Activated CD4-positive, alpha-beta T cell treated with anti-CD3 and anti-CD28 coated beads, Interleukin-2, amount 10 ng/mL, durations not matched to agents 7 days and 5 days (primary cell): ENCODE results near the gene MTAP. TPM values are rescaled to one million over a fixed set of nuclear protein-coding genes. Genes with fewer than 3 reads are reported as not detected.

Experiments used
- CTCF ChIA-PET: fragments of 350-600 bp; sonication (Branson Sonifier 250); formaldehyde crosslinking; loops from one replicate; lab custom pipeline; 2021; ENCODE audit warnings: antibody characterized with exemption; lab: Charles Lee
- POLR2A ChIA-PET: fragments of 350-600 bp; sonication (Branson Sonifier 250); formaldehyde crosslinking; loops from one replicate; lab custom pipeline; 2021; ENCODE audit warnings: antibody characterized with exemption; lab: Charles Lee
- DNase-seq: peaks from one replicate; pipeline ENCODE4 v3.0.0-alpha.2; 2020
- H3K27ac Mint-ChIP-seq: one replicate; pipeline ENCODE4 v1.8.0; 2021; ENCODE audit warnings: mild to moderate bottlenecking, moderate library complexity, mixed read lengths
- H3K27me3 Mint-ChIP-seq: one replicate; pipeline ENCODE4 v1.8.0; 2021; ENCODE audit warnings: mixed read lengths
- H3K36me3 Mint-ChIP-seq: one replicate; pipeline ENCODE4 v1.8.0; 2021; ENCODE audit warnings: low read depth, mixed read lengths
- H3K4me1 Mint-ChIP-seq: one replicate; pipeline ENCODE4 v1.8.0; 2021; ENCODE audit warnings: mixed read lengths
- H3K4me3 Mint-ChIP-seq: one replicate; pipeline ENCODE4 v1.8.0; 2021; ENCODE audit warnings: mild to moderate bottlenecking, moderate library complexity, mixed read lengths
- H3K9me3 Mint-ChIP-seq: one replicate; pipeline ENCODE4 v1.8.0; 2021; ENCODE audit warnings: mixed read lengths
- total RNA-seq, 2 experiments: library from RNA; stranded (reverse); gene quantifications; one replicate each; pipeline ENCODE4 v1.2.3, GENCODE V29; 2021

Gene MTAP
- total RNA-seq, 2 experiments from 2014 or later, result 51.8 to 57.4 TPM

DNA sequence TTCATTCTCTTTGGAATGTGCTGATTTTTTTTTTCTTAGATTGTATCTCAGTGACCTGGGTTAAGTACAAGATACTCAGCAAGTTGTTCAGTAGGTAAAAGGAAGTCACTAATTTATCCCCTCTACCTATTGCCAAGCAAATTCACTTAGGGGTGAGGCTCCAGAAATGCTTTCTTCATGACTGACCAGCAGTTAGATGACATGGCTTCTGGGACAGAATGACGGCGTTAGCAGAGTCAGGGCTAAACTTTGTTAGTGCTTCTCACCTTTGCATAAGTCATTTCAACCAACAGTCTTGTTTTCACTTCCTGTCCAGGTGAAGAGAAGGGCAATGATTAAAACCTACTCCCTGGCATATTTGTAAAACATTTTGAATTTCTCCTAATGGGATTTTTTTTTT lies 20.2 kb upstream of the MTAP start:
- ChIA-PET POLR2A (no interaction called here), CTCF (interaction anchor here (0.7 kb wide), 2 partner anchors 78 to 333 kb away, joined by 3 to 4 read pairs; no protein-coding TSS in a partner anchor)
- Mint-ChIP-seq H3K4me1 (peaks cover 6% of the 10 kb centered on the region), H3K27ac (no peak overlapping the region), H3K27me3 (peaks cover 48% of the 10 kb centered on the region), H3K36me3 (peaks cover 4% of the 10 kb centered on the region), H3K4me3 (no peak overlapping the region), H3K9me3 (no peaks in the 10 kb centered on the region)
- DNase-seq, result no peak

DNA sequence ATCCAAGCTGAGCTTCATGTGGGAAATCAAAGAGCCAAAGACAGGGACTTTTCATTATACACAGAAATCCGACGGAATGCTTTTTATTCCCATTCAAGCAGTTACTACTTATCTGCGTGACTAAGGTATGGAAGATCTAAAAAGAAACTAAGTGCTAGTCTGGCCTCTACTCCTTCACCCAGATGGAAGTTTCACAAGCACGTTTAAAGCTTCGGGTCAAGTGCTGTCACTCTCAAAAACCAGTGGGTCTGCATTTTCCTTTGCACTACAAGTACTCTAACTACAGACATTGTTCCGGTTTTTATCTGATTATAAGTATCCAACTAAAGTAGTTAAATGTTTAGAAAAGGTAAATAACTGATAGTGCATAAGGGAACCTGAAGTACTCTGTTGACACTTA lies 13.7 kb upstream of the MTAP start:
- DNase-seq, result no peak
- Mint-ChIP-seq H3K27me3 (peaks cover 52% of the 10 kb centered on the region), H3K4me1 (peaks cover 7% of the 10 kb centered on the region), H3K27ac (no peak overlapping the region), H3K36me3 (no peaks in the 10 kb centered on the region), H3K4me3 (no peak overlapping the region), H3K9me3 (no peaks in the 10 kb centered on the region)
- ChIA-PET CTCF (interaction anchor here (0.6 to 1.2 kb wide), 3 partner anchors 13 to 323 kb away, joined by 3 to 4 read pairs (median 3); partner anchors contain the start of gene MTAP), POLR2A (no interaction called here)

DNA sequence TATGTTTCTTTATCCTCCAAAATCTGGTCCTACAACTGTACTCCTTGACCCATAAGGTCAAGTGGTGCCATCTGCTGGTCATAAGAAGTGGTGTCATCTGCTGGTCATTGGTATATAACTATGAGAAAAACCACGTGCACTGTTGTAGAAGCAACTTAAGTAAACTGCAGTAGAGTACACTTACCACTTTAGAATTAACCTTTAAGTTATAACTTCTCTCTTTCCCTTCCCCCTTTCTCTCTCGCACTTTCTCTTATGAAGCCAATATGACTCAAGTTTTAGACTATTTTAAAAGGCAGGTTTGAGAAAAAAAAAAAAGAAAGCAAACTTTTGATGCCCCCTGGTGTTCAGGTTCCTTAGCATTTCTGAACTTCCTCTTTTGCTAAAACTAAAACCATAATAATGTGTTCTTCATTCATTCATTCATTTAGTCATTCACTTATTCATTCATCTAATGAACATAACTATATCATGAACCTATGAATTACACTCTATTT lies 12.8 kb upstream of the MTAP start:
- ChIA-PET CTCF (no interaction called here), POLR2A (no interaction called here)
- Mint-ChIP-seq H3K9me3 (no peaks in the 10 kb centered on the region), H3K4me3 (peak overlapping the region; percentile 49), H3K27me3 (peaks cover 44% of the 10 kb centered on the region), H3K36me3 (no peaks in the 10 kb centered on the region), H3K27ac (no peak overlapping the region), H3K4me1 (peaks cover 7% of the 10 kb centered on the region)
- DNase-seq, result peak; percentile 74

DNA sequence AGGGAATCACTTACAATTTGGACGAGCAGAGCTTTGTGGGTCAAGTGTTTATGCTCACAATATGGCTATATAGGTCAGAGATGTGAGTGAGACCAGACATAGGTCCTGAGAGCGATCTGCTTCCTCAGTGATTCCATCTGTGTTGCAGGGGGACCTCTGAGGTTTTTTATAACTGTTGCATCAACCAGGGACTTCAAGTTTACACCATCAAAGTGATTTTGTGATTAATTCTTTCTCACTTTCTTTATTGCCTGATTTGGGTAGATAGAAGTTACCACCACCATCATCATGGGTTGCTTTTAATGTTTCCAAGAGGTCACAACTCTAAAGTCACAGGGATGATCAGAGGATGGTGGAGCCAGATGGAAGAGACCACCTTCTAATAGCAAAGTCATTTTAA lies 7.0 kb upstream of the MTAP start:
- ChIA-PET CTCF (no interaction called here), POLR2A (no interaction called here)
- H3K4me3 Mint-ChIP-seq, result no peak overlapping the region
- H3K9me3 Mint-ChIP-seq, result no peaks in the 10 kb centered on the region
- peaks cover 2% of the 10 kb centered on the region for H3K4me1 Mint-ChIP-seq
- H3K27ac Mint-ChIP-seq, result no peak overlapping the region
- no peaks in the 10 kb centered on the region for H3K36me3 Mint-ChIP-seq
- DNase-seq, result no peak
- peaks cover 49% of the 10 kb centered on the region for H3K27me3 Mint-ChIP-seq

DNA sequence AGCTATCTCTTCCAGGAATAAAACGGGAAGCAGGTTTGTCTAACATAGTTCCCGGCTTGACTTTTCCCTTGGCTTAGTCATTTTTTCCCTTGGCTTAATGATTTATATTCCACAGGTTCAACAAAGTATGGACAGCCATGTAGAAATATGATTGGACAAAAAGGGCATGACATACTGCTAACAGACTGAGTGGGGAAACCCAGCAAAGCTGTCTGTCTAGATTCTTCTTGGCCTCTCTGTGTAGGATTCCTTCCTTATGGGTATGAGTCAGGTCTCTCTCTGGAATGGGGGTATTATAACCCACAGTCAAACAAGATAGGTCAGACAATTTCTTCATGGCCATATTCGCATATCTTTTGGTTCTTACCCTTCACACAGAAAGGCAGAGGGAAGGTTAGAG lies 5.7 kb upstream of the MTAP start:
- Mint-ChIP-seq H3K27me3 (peaks cover 43% of the 10 kb centered on the region), H3K4me1 (peaks cover 7% of the 10 kb centered on the region), H3K27ac (no peak overlapping the region), H3K9me3 (no peaks in the 10 kb centered on the region), H3K4me3 (no peak overlapping the region), H3K36me3 (peaks cover 2% of the 10 kb centered on the region)
- ChIA-PET POLR2A (no interaction called here), CTCF (no interaction called here)
- no peak for DNase-seq

DNA sequence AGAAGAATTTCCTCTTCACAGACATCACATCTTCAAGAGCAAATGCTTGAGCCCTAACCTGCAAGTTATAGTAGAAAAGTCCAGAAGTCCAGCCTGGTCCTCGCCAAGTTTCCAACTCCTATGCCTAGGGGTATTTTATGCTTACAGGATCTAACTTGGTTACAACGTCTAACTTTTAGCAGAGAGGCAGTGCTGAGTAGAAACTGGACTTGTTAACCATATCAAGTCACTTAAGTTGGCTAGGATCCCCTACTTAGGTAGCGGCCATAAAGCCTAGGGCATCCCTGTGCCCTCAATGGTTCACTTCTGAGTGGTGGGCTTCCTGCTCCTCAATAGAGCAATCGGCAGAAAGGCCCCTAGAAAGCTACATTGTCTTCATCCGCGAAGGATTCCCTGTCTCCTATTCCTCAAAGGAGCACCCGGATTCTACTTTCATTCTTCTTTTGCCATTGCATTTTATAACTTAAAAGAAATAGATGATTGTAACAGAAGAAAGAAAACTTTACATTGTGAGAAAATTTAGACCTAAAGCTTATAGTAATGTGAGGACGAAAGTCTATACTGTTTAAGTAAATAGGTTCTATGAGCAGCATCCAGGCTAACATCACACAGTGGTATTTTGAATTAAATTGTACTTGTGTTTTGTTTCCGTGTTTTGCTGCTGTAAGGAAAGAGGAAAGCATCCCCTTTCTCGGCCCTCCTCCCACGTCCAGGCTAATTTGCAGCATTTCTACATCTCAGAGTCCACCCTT lies 1.3 kb upstream of the MTAP start:
- Mint-ChIP-seq H3K27ac (peak overlapping the region; percentile 20), H3K36me3 (peaks cover 21% of the 10 kb centered on the region), H3K4me1 (peaks cover 38% of the 10 kb centered on the region), H3K27me3 (peaks cover 34% of the 10 kb centered on the region), H3K4me3 (peak overlapping the region; percentile 99), H3K9me3 (no peaks in the 10 kb centered on the region)
- CTCF ChIA-PET, result interaction anchor here (1.1 to 1.4 kb wide), 3 partner anchors 13 to 17 kb away, joined by 3 read pairs; no protein-coding TSS in a partner anchor
- POLR2A ChIA-PET, result no interaction called here
- no peak for DNase-seq

DNA sequence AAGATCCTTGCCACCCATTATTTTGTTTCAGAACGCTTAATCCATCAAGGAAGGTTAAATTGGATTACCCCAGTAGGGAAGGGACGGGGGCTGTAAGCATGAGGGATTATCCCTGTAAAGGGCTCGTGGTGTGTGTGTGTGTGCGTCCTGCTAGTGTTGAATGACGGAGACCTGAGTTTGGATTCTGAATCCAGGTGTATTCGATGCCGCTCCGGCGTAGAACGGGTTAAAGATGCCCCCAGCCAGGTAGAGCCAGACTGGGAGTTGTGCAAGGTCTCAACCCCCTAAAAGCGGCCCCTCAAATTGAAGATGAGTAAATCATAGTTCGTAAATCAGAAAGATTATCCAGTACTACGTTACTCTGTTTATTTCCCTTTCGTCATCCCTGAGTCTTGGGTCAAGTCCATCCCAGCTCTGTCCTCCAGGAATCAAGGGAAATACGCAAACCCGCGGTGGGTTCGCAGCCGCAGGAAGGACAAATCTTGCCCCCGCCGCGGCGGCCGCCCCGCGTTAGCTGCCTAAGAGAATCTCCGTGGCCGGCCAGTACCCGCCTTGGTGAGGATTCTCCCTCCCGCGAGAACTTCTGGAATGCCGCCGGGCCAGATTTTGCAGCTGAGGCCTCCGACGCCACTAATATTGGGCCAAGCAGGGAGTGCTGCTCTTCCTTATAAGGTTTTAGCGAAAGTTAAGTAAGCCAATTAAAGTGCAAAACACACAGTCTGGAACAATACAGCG lies 586 bp upstream of the MTAP start:
- CTCF ChIA-PET, result interaction anchor here (0.7 to 1.4 kb wide), 3 partner anchors 14 to 287 kb away, joined by 3 to 4 read pairs (median 3); no protein-coding TSS in a partner anchor
- POLR2A ChIA-PET, result interaction anchor here (0.6 kb wide), 1 partner anchor 737 kb away, joined by 4 read pairs; no protein-coding TSS in a partner anchor

DNA sequence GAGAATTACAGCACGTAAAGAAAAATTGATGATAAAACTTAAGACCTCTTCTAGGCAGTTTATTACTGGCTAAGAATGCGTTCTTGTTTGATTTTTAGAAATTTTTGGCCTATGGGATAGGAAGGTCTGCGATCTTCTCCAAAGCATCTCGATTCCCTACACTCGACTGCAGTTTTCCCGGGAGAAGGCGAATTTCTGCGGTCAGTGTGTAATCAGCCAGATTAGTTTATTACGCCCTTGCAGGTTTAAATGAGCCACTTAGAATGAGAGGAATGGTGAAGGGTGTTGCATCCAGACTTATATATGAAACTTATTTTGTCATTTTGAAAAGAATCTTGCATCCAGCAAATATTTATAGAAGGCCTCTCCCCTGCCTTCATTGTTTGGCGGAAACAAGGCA lies 1.2 kb downstream of the MTAP start:
- H3K27me3 Mint-ChIP-seq, result peaks cover 11% of the 10 kb centered on the region
- POLR2A ChIA-PET, result interaction anchor here (0.6 kb wide), 1 partner anchor 38 kb away, joined by 3 read pairs; no protein-coding TSS in a partner anchor
- H3K9me3 Mint-ChIP-seq, result no peaks in the 10 kb centered on the region
- DNase-seq, result no peak
- peak overlapping the region; percentile 99 for H3K4me3 Mint-ChIP-seq
- peaks cover 30% of the 10 kb centered on the region for H3K36me3 Mint-ChIP-seq
- CTCF ChIA-PET, result no interaction called here
- H3K4me1 Mint-ChIP-seq, result peaks cover 47% of the 10 kb centered on the region
- H3K27ac Mint-ChIP-seq, result peak overlapping the region; percentile 99

More for the DNA sequence above, 586 bp upstream of the MTAP start:
- Mint-ChIP-seq H3K27ac (peak overlapping the region; percentile 99), H3K4me1 (peaks cover 42% of the 10 kb centered on the region), H3K36me3 (peaks cover 23% of the 10 kb centered on the region), H3K4me3 (peak overlapping the region; percentile 99), H3K27me3 (peaks cover 27% of the 10 kb centered on the region), H3K9me3 (no peaks in the 10 kb centered on the region)
- DNase-seq, result no peak

DNA sequence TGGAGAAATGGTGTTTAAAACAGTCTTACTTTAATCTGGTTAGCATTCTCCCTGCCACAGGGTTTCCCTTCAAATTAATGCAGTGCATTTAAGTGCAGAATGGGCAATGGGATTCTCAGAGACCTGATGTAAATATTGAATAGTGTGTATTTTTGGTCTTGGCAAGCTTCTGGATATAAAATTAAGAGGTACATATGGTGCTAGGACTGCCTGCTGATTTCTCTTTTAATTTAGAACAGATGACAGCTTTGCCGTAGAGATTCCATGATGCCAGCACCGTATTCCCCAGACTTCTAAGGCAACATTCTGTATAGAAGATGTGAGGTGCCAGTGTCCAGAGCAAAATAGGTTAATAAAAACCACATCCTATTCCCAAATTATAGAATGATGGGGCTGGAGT lies 1.9 kb downstream of the MTAP start:
- peak overlapping the region; percentile 99 for H3K4me3 Mint-ChIP-seq
- ChIA-PET CTCF (no interaction called here), POLR2A (no interaction called here)
- no peak for DNase-seq
- H3K27me3 Mint-ChIP-seq, result peaks cover 8% of the 10 kb centered on the region
- H3K27ac Mint-ChIP-seq, result no peak overlapping the region
- H3K36me3 Mint-ChIP-seq, result peaks cover 30% of the 10 kb centered on the region
- H3K4me1 Mint-ChIP-seq, result peaks cover 47% of the 10 kb centered on the region
- no peaks in the 10 kb centered on the region for H3K9me3 Mint-ChIP-seq

DNA sequence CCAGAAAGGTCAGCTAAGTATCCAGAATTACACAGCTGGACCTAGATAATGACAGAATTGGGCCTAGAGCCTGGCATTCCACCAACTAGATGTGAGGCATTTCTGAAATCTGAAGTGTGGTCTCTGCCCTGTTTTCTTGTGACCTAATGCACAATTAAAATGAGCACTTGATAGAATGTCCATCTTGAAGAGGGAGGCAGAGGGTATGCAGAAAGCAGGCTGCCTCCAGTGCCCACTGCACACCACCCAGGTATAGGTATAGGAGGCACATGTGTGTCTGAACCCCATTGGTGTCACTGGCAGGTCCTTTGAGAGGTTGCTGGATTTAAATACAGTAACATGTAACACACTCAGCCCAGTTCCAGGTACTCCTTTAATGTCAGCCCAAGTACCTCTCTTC lies 2.4 kb downstream of the MTAP start:
- Mint-ChIP-seq H3K4me3 (no peak overlapping the region), H3K9me3 (no peaks in the 10 kb centered on the region), H3K4me1 (peaks cover 47% of the 10 kb centered on the region), H3K27me3 (peaks cover 5% of the 10 kb centered on the region), H3K27ac (no peak overlapping the region), H3K36me3 (peaks cover 32% of the 10 kb centered on the region)
- no peak for DNase-seq
- CTCF ChIA-PET, result interaction anchor here (1.1 kb wide), 1 partner anchor 175 kb away, joined by 3 read pairs; no protein-coding TSS in a partner anchor
- POLR2A ChIA-PET, result no interaction called here

DNA sequence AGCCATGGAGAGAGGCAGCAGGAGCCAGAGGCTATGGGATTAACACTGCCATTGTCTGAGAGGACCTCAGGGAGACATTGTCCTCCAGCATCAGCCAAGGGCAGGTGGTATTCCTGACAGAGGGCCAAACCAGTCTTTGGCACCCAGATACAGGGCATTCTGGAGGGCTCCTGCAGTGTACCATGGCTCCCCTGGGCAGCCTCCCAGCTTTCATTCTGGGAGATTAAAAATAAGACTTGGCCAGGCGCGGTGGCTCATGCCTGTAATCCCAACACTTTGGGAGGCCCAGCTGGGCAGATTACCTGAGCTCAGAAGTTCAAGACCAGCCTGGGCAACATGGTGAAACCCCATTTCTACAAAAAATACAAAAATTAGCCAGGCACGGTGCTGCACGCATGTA lies 4.2 kb downstream of the MTAP start:
- peaks cover 35% of the 10 kb centered on the region for H3K36me3 Mint-ChIP-seq
- ChIA-PET POLR2A (no interaction called here), CTCF (no interaction called here)
- H3K27me3 Mint-ChIP-seq, result no peaks in the 10 kb centered on the region
- no peak overlapping the region for H3K27ac Mint-ChIP-seq
- H3K4me3 Mint-ChIP-seq, result no peak overlapping the region
- DNase-seq, result no peak
- peaks cover 45% of the 10 kb centered on the region for H3K4me1 Mint-ChIP-seq
- H3K9me3 Mint-ChIP-seq, result no peaks in the 10 kb centered on the region

DNA sequence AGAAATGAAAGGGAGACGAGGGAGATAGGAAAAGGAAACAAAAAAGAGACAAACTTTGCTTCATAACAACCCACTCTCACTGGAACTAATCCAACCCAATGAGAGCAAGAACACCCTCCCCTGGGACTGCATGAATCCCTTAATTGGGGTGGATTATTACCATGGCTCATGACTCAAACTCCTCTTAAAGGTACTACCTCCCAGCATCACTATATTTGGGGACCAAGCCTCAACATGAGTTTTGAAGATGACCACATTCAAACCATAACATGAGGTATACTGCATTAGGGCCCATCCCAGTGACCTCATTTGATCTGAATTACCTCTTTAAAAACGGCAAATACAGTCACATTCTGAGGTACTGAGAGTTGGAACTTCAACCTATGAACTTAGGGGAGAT lies 8.0 kb downstream of the MTAP start:
- Mint-ChIP-seq H3K9me3 (no peaks in the 10 kb centered on the region), H3K27ac (no peak overlapping the region), H3K27me3 (no peaks in the 10 kb centered on the region), H3K4me3 (no peak overlapping the region), H3K36me3 (peaks cover 28% of the 10 kb centered on the region), H3K4me1 (peaks cover 33% of the 10 kb centered on the region)
- ChIA-PET POLR2A (no interaction called here), CTCF (interaction anchor here (1.3 to 1.8 kb wide), 2 partner anchors 231 to 309 kb away, joined by 4 read pairs; no protein-coding TSS in a partner anchor)
- no peak for DNase-seq
